ENCODE data around the gene BPIFB3. TPM values are rescaled to one million over a fixed set of nuclear protein-coding genes. Genes with fewer than 3 reads are reported as not detected.

The BPIFB3 gene
- total and polyA plus RNA-seq, 9 of the 15 experiments (the other 6 are each of a cell fraction or from before 2014, with no cell fraction given): not detected

DNA sequence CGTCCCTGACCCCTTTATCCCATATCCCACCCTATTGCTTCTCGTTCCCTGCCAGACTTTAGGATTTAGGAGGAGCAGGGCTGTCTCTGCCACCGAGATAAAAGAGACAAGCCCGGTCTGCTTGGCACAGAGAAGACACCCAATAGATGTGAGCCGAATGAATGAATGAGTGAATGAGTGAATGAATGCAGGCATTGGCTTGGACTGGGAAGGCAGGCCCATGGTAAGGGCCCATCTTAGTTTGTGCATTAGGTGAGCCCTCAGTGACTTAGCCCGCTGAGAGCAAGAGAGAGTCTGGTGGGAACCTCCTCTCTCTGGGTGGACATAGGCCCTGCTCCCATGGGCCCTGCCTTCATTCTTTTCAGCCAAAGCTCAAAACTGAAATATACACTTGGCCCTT, 23.1 kb upstream of the BPIFB3 start:
- CTCF ChIA-PET (ENCODE audit: low intra/inter-chr PET ratio): no interaction called here

DNA sequence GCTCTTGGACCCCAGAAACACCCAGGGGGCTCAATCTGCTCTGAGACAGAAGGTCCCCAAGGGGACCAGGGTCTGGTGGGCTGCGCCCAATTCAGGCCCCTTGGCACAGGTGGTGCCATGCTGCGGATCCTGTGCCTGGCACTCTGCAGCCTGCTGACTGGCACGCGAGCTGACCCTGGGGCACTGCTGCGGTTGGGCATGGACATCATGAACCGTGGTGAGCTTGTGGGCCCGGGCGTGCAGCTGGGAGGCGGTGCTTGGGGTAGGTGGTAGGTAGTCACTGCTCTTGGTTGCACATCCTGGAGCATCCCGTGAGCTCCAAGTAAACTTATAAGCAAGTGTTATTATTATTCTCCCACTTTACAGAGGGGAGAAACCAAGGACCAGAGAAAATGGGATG, 22.2 kb upstream of the BPIFB3 start, which contains the start of gene BPIFB6:
Gene BPIFB6, plus strand, starts transcription at position 118 of the 400 bp plus-strand sequence. Its CDS starts 0 bp downstream, at position 118.
- POLR2A ChIA-PET: interaction anchor here (0.6 kb wide), 1 partner anchor 9 kb away, joined by 3 read pairs; no protein-coding TSS in a partner anchor
- no peaks in the 10 kb centered on the region for H3K9me3 ChIP-seq (replicated peaks; ENCODE audit: control insufficient read depth, insufficient read depth, low read depth, low read length)
- FAIRE-seq (no peak), DNase-seq (ENCODE audit: extremely low read depth in 1 of 4, low spot score in 3 of 4) (no peak), ATAC-seq (no peak)
- H3K36me3 ChIP-seq (ENCODE audit: control insufficient read depth, insufficient read depth, low read length): no peaks in the 10 kb centered on the region
- CTCF ChIA-PET (ENCODE audit: low intra/inter-chr PET ratio): no interaction called here
- WGBS (ENCODE audit: insufficient coverage, low coverage, missing lambda C conversion rate): 0% methylated on average over 10 of the region's 10 CpGs
- peaks cover 0 to 3% of the 10 kb centered on the region in 2 experiments; a peak in 1 of 5 replicates for H3K4me1 ChIP-seq (replicated peaks in 1 of 2; ENCODE audit: control insufficient read depth in 2 of 2, insufficient read depth in 2 of 2, low read length in 2 of 2)
- intact Hi-C loops (cut with micrococcal nuclease): no loop called here
- H3K27me3 ChIP-seq (ENCODE audit: control insufficient read depth in 2 of 2, insufficient read depth in 2 of 2, low read length in 2 of 2): peaks cover 0 to 31% of the 10 kb centered on the region in 2 experiments; a peak in 2 of 5 replicates
- no peak within 1 kb of the TSS for H3K4me2 ChIP-seq (ENCODE audit: insufficient read depth, low read length)
- no peaks in the 10 kb centered on the region for H3K9me1 ChIP-seq (ENCODE audit: control insufficient read depth, insufficient read depth, low read length)
- no peak within 1 kb of the TSS for H3K4me3 ChIP-seq
- H4K20me1 ChIP-seq (replicated peaks; ENCODE audit: control insufficient read depth, insufficient read depth, low read length): no peaks in the 10 kb centered on the region
- in situ Hi-C loops (cut with MboI): no loop called here
- no peak within 1 kb of the TSS for H3K27ac ChIP-seq (ENCODE audit: extremely low read depth, low read depth, low read length)
- H3K9ac ChIP-seq (ENCODE audit: insufficient read depth in 1 of 2, low read depth in 2 of 2, low read length in 2 of 2): no peak within 1 kb of the TSS
- H3K79me2 ChIP-seq (ENCODE audit: control insufficient read depth, insufficient read depth, low read length): no peaks in the 10 kb centered on the region
- H2AFZ ChIP-seq (ENCODE audit: low read depth, low read length): no peak within 1 kb of the TSS
- no TSS peak for BruUV-seq (replicated peaks)
- TF ChIP-seq U2AF2 (optimal IDR thresholded peaks at IDR 0.05; ENCODE audit: low read depth, low read length) (no peak), RFX5 (IDR thresholded peaks at IDR 0.05; ENCODE audit: low read depth, low read length) (no peak), NEUROD1 (IDR thresholded peaks at IDR 0.05; ENCODE audit: borderline replicate concordance, low read depth, low read length, partially characterized antibody) (no peak), PHTF2 (CRISPR knock-in tag; IDR thresholded peaks at IDR 0.05) (no peak), TAF7 (tag; IDR thresholded peaks at IDR 0.05) (no peak), TRIM28 (IDR thresholded peaks at IDR 0.05) (no peak), CCNT2 (IDR thresholded peaks at IDR 0.05; ENCODE audit: borderline replicate concordance, extremely low read depth, insufficient read length, low read depth, low read length) (no peak), L3MBTL2 (IDR thresholded peaks at IDR 0.05) (no peak), TOE1 (IDR thresholded peaks at IDR 0.05; ENCODE audit: borderline replicate concordance) (no peak), TOE1 (CRISPR knock-in tag; IDR thresholded peaks at IDR 0.05; ENCODE audit: borderline replicate concordance, low read depth) (no peak), ZNF239 (CRISPR knock-in tag; IDR thresholded peaks at IDR 0.05) (no peak), HEY1 (CRISPR knock-in tag; IDR thresholded peaks at IDR 0.05; ENCODE audit: borderline replicate concordance) (no peak)
- TF ChIP-seq, protein P1, sequence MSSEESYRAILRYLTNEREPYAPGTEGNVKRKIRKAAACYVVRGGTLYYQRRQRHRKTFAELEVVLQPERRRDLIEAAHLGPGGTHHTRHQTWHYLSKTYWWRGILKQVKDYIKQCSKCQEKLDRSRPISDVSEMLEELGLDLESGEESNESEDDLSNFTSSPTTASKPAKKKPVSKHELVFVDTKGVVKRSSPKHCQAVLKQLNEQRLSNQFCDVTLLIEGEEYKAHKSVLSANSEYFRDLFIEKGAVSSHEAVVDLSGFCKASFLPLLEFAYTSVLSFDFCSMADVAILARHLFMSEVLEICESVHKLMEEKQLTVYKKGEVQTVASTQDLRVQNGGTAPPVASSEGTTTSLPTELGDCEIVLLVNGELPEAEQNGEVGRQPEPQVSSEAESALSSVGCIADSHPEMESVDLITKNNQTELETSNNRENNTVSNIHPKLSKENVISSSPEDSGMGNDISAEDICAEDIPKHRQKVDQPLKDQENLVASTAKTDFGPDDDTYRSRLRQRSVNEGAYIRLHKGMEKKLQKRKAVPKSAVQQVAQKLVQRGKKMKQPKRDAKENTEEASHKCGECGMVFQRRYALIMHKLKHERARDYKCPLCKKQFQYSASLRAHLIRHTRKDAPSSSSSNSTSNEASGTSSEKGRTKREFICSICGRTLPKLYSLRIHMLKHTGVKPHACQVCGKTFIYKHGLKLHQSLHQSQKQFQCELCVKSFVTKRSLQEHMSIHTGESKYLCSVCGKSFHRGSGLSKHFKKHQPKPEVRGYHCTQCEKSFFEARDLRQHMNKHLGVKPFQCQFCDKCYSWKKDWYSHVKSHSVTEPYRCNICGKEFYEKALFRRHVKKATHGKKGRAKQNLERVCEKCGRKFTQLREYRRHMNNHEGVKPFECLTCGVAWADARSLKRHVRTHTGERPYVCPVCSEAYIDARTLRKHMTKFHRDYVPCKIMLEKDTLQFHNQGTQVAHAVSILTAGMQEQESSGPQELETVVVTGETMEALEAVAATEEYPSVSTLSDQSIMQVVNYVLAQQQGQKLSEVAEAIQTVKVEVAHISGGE (CRISPR knock-in tag; IDR thresholded peaks at IDR 0.05): no peak

More for the DNA sequence above, 23.1 kb upstream of the BPIFB3 start:
- Histone ChIP-seq H3K27me3 (ENCODE audit: control insufficient read depth in 2 of 2, insufficient read depth in 2 of 2, low read length in 2 of 2) (peaks cover 0 to 22% of the 10 kb centered on the region in 2 experiments; a peak in 2 of 5 replicates), H3K27ac (ENCODE audit: extremely low read depth, low read depth, low read length) (no peak overlapping the region), H3K4me3 (no peak overlapping the region), H4K20me1 (replicated peaks; ENCODE audit: control insufficient read depth, insufficient read depth, low read length) (no peaks in the 10 kb centered on the region), H2AFZ (ENCODE audit: low read depth, low read length) (no peak overlapping the region), H3K79me2 (ENCODE audit: control insufficient read depth, insufficient read depth, low read length) (no peaks in the 10 kb centered on the region), H3K4me1 (replicated peaks in 1 of 2; ENCODE audit: control insufficient read depth in 2 of 2, insufficient read depth in 2 of 2, low read length in 2 of 2) (peaks cover 0 to 3% of the 10 kb centered on the region in 2 experiments; a peak in 1 of 5 replicates), H3K9ac (ENCODE audit: insufficient read depth in 1 of 2, low read depth in 2 of 2, low read length in 2 of 2) (no peak overlapping the region), H3K9me1 (ENCODE audit: control insufficient read depth, insufficient read depth, low read length) (no peaks in the 10 kb centered on the region), H3K9me3 (replicated peaks; ENCODE audit: control insufficient read depth, insufficient read depth, low read depth, low read length) (no peaks in the 10 kb centered on the region), H3K4me2 (ENCODE audit: insufficient read depth, low read length) (no peak overlapping the region), H3K36me3 (ENCODE audit: control insufficient read depth, insufficient read depth, low read length) (no peaks in the 10 kb centered on the region)
- TF ChIP-seq ZNF24 (IDR thresholded peaks at IDR 0.05) (peak; percentile 86), ZNF232 (CRISPR knock-in tag; IDR thresholded peaks at IDR 0.05) (no peak)
- no peak for DNase-seq (ENCODE audit: extremely low read depth in 1 of 4, low spot score in 3 of 4)
- WGBS (ENCODE audit: insufficient coverage, low coverage, missing lambda C conversion rate): 2% methylated on average over 6 of the region's 6 CpGs
- POLR2A ChIA-PET: interaction anchor here (0.6 kb wide), 1 partner anchor 11 kb away, joined by 5 read pairs; no protein-coding TSS in a partner anchor
- no peak for FAIRE-seq
- intact Hi-C loops (cut with micrococcal nuclease): no loop called here
- ATAC-seq: no peak
- no TSS peak for BruUV-seq (replicated peaks)
- in situ Hi-C loops (cut with MboI): no loop called here
